Vagina (tissue), 2 donors: ENCODE results near the gene TMEM222.

Source experiments
- CTCF ChIP-seq, 3 experiments: fragments of 450-650 bp in 2 of 3; fragments of 200-600 bp in 1 of 3; sonication (generic) in 1 of 3; IDR thresholded peaks; one replicate each; pipeline ENCODE4 v1.5.1; 2017 to 2019; ENCODE audit warnings: antibody characterized with exemption in 3 of 3, mild to moderate bottlenecking in 2 of 3, moderate library complexity in 2 of 3
- POLR2A ChIP-seq, 2 donors: fragments of 450-650 bp; IDR thresholded peaks; one replicate each; pipeline ENCODE4 v1.6.1; 2017; ENCODE audit warnings: antibody characterized with exemption in 2 of 2, mild to moderate bottlenecking in 2 of 2, moderate library complexity in 2 of 2
- POLR2AphosphoS5 ChIP-seq, 2 donors: sonication (generic); formaldehyde crosslinking; IDR thresholded peaks; one replicate each; pipeline ENCODE4 v1.9.0; 2017; ENCODE audit warnings: antibody characterized with exemption in 2 of 2, mild to moderate bottlenecking in 2 of 2, low read depth in 1 of 2; ENCODE audit not compliant: insufficient read depth in 1 of 2

- TF ChIP-seq CTCF (IDR thresholded peaks at IDR 0.05), result no peak
- no peak for TF ChIP-seq POLR2A (IDR thresholded peaks at IDR 0.05)
- TF ChIP-seq POLR2AphosphoS5 (IDR thresholded peaks at IDR 0.05; ENCODE audit: insufficient read depth in 1 of 2, low read depth in 1 of 2), result no peak
These were observed 20.9 kb upstream of the TMEM222 start for GRCh38 chr1:27301052-27301422.
